Measurements from ENCODE around the gene MMEL1.

The MMEL1 gene

DNA sequence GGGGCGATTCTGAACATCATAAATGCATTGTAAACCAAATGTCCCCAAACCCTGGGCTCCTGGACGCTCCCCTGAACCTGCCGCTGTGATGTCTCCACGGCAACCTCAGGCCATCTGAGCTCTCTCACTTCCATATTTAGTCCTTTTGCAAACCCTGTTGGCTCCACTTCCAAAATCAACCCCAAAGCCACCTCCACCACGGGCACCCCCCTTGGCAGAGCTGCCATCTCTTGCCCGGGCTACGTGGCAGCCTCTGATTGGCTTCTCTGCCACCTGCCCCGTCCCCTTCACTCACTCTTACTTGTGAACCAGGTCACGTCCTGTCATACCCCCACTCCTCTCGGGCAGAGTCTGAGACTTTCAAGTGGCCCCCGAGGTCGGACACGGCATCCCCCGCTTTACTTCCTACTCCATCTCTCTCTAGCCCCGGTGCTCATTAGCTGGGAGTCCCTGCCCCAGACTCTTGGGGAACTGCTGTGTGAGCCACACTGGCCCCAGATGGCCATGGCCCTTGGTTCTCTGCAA is 30.4 kb downstream of the MMEL1 start:
- in situ Hi-C loops (cut with MboI; ENCODE audit: low pct_unique_long_range_greater_than_20kb, low sequenced_read_pairs, unreplicated experiment): no loop called here
- DNase-seq (ENCODE audit: low spot score): no peak
- no peak for TF ChIP-seq CTCF (IDR thresholded peaks at IDR 0.05; ENCODE audit: extremely low read depth, insufficient read depth, missing control alignments)

DNA sequence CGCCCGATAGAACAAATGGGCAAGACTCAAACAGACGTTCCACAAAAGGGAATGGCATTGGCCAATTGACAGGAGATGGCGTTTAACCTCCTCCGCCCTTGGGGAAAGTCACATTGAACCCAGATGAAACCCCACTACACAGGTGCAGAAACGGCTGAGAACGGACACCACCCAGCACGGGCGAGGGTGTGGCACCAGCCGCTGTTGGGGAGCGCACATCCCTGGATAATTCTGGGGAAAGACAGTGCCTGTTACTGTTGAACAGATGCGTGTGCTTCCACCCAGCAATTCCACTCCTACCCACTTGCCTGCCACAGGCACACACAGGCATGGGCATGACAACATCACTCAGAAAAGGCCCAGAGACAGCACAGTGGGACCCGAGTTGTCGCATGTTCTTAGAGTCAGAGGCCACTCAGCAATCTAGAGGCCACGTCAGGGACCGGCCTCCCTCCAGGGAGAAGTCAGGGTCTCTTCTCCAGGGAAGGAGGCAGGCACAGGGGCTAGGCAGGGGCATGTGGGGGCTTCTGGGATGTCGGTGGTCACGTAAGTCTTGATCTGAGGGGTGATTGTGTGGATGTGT is 31.0 kb downstream of the MMEL1 start:
- in situ Hi-C loops (cut with MboI; ENCODE audit: low pct_unique_long_range_greater_than_20kb, low sequenced_read_pairs, unreplicated experiment): no loop called here
- DNase-seq (ENCODE audit: low spot score): no peak
- no peak for TF ChIP-seq CTCF (IDR thresholded peaks at IDR 0.05; ENCODE audit: extremely low read depth, insufficient read depth, missing control alignments)

- DNase-seq (ENCODE audit: low spot score): no peak
- in situ Hi-C loops (cut with MboI; ENCODE audit: low pct_unique_long_range_greater_than_20kb, low sequenced_read_pairs, unreplicated experiment): no loop called here
- TF ChIP-seq CTCF (IDR thresholded peaks at IDR 0.05; ENCODE audit: extremely low read depth, insufficient read depth, missing control alignments): no peak
Observed at GRCh38 chr1:2598329-2598931, 34.4 kb downstream of the MMEL1 start.

- DNase-seq (ENCODE audit: low spot score): no peak
- in situ Hi-C loops (cut with MboI; ENCODE audit: low pct_unique_long_range_greater_than_20kb, low sequenced_read_pairs, unreplicated experiment): no loop called here
- TF ChIP-seq CTCF (IDR thresholded peaks at IDR 0.05; ENCODE audit: extremely low read depth, insufficient read depth, missing control alignments): no peak
Observed at GRCh38 chr1:2597441-2598328, 35.1 kb downstream of the MMEL1 start.

- TF ChIP-seq CTCF (IDR thresholded peaks at IDR 0.05; ENCODE audit: extremely low read depth, insufficient read depth, missing control alignments): no peak
- in situ Hi-C loops (cut with MboI; ENCODE audit: low pct_unique_long_range_greater_than_20kb, low sequenced_read_pairs, unreplicated experiment): no loop called here
- DNase-seq (ENCODE audit: low spot score): no peak
Observed at GRCh38 chr1:2596530-2597333, 36.1 kb downstream of the MMEL1 start.

Data from GM13977 (cell line).